Heart left ventricle (tissue), 13 donors: ENCODE data around the gene ACVR1.

Experiments used
- CTCF ChIP-seq, 12 donors: fragments of 200-600 bp; sonication (generic) in 4 of 12; IDR thresholded peaks; one replicate each; pipeline versions ENCODE4 v1.5.0 to v1.8.0; 2018 to 2022; ENCODE audit warnings: antibody characterized with exemption in 12 of 12, mild to moderate bottlenecking in 5 of 12
- POLR2A ChIP-seq, 2 donors: fragments of 450-650 bp; IDR thresholded peaks; one replicate each; pipeline ENCODE4 v1.6.1; 2017; ENCODE audit warnings: antibody characterized with exemption in 2 of 2, mild to moderate bottlenecking in 2 of 2, moderate library complexity in 2 of 2
- donor health status: ischemic (EF 13 %, LVEDD 7.1; RV severe dilation, severe dysfunction).
- donor health status: DM: no; HTN: yes; CAD: no.
- donor health status: DM: no; HTN: no; CAD: no.
- donor health status: ischemic (EF 25% LVEDD 6.9; RV normal size, moderate dysfunction).
- donor health status: ischemic (EF 25% LVEDD 5.7; RV mildly dilated, moderate dysfunction).
- donor health status: ischemic (EF 35%, LVEDD 5.7; RV mildly dilated, moderate dysfunction).
- donor health status: nonischemic (EF 11% LVEDD 7.7; RV severe dilation, severe dysfunction).
- donor health status: DM: yes; HTN: yes; CAD: no.
- donor health status: PGD.
- donor health status: ischemic (EF 29% LVEDD 5.4; RV normal size, mild dysfunction).
- donor health status: nonischemic (EF 23%, LVEDD 6.1; RV moderate dilation, normal function).

- TF ChIP-seq CTCF (IDR thresholded peaks at IDR 0.05) (no peak), POLR2A (IDR thresholded peaks at IDR 0.05) (no peak)
Measured at GRCh38 chr2:157692768-157693167, 183.4 kb downstream of the ACVR1 start.
